OCI-LY7 (cell line): ENCODE results near the gene HERC3. TPM values are rescaled to one million over a fixed set of nuclear protein-coding genes. Genes with fewer than 3 reads are reported as not detected.

Experiments used
- BruUV-seq: library from RNA; stranded (reverse); fragments of 400-500 nt; replicated peaks from 2 replicates; lab custom pipeline; 2021; lab: Mats Ljungman, UMichigan
- CTCF ChIA-PET: fragments of 300-600 bp; sonication (Branson Sonifier 250); formaldehyde crosslinking; loops from one replicate; lab custom pipeline; 2022; ENCODE audit warnings: antibody characterized with exemption; ENCODE audit not compliant: unreplicated experiment; lab: Charles Lee
- POLR2A ChIA-PET: fragments of 300-600 bp; sonication (Branson Sonifier 250); formaldehyde crosslinking; loops from one replicate; lab custom pipeline; 2022; ENCODE audit warnings: antibody characterized with exemption; lab: Charles Lee
- DNase-seq: peaks from one replicate; pipeline ENCODE4 v3.0.0-alpha.2; 2015; ENCODE audit warnings: low spot score
- H2AFZ ChIP-seq: fragments of 200-600 bp; sonication (generic), shearing (Covaris generic); 2 replicates; pipeline ENCODE4 v1.6.1; 2014; ENCODE audit warnings: mild to moderate bottlenecking, antibody characterized with exemption, low read length, moderate library complexity
- H3K27ac ChIP-seq: fragments of 200-600 bp; sonication (generic); 2 replicates; pipeline ENCODE4 v1.5.1; 2014; ENCODE audit warnings: mixed run types, low read depth, mild to moderate bottlenecking, moderate library complexity, low read length, inconsistent platforms; ENCODE audit not compliant: poor library complexity, severe bottlenecking
- H3K36me3 ChIP-seq: fragments of 200-600 bp; sonication (generic); 2 replicates; pipeline ENCODE4 v1.6.1; 2014; ENCODE audit warnings: mild to moderate bottlenecking, antibody characterized with exemption, low read length, moderate library complexity, mixed read lengths; ENCODE audit not compliant: insufficient read depth
- H3K4me1 ChIP-seq: fragments of 200-600 bp; sonication (generic); 2 replicates; pipeline ENCODE4 v1.5.1; 2014; ENCODE audit warnings: mild to moderate bottlenecking, low read length; ENCODE audit not compliant: insufficient read depth, poor library complexity, severe bottlenecking
- H3K4me2 ChIP-seq: fragments of 200-600 bp; sonication (generic); 2 replicates; pipeline ENCODE4 v1.6.1; 2014; ENCODE audit warnings: mild to moderate bottlenecking, low read length
- H3K4me3 ChIP-seq: fragments of 200-600 bp; sonication (generic); 2 replicates; pipeline ENCODE4 v1.5.1; 2014; ENCODE audit warnings: mild to moderate bottlenecking, low read depth, low read length; ENCODE audit not compliant: poor library complexity, severe bottlenecking
- H3K79me2 ChIP-seq: fragments of 200-600 bp; sonication (generic); 2 replicates; pipeline ENCODE4 v1.6.1; 2016; ENCODE audit warnings: low read depth, mild to moderate bottlenecking, low read length, moderate library complexity, mixed read lengths; ENCODE audit not compliant: insufficient read depth
- H3K9me2 ChIP-seq: fragments of 200-600 bp; sonication (generic); 2 replicates; pipeline ENCODE4 v1.6.1; 2016; ENCODE audit warnings: mild to moderate bottlenecking, low read length, mixed read lengths; ENCODE audit not compliant: insufficient read depth
- H3K9me3 ChIP-seq: fragments of 200-600 bp; sonication (generic); 2 replicates; pipeline ENCODE4 v1.6.1; 2014; ENCODE audit warnings: mild to moderate bottlenecking, mixed run types, low read length, mixed read lengths
- H4K20me1 ChIP-seq: fragments of 200-600 bp; sonication (generic); 2 replicates; pipeline ENCODE4 v1.6.1; 2014; ENCODE audit warnings: mild to moderate bottlenecking, antibody characterized with exemption, low read length, moderate library complexity, mixed read lengths; ENCODE audit not compliant: insufficient read depth
- CTCF ChIP-seq: fragments of 200-600 bp; sonication (generic); conservative IDR thresholded peaks from 2 replicates; pipeline ENCODE4 v1.5.1; 2014; ENCODE audit warnings: mild to moderate bottlenecking, antibody characterized with exemption, low read length, moderate library complexity, mixed read lengths
- EZH2phosphoT487 ChIP-seq: fragments of 200-600 bp; sonication (generic); IDR thresholded peaks from 2 replicates; pipeline ENCODE4 v1.6.1; 2018; ENCODE audit warnings: low read depth, borderline replicate concordance, mild to moderate bottlenecking, mixed run types, antibody characterized with exemption, low read length, moderate library complexity, mixed read lengths
- intact Hi-C: fragments of 100-400 bp; cut with micrococcal nuclease; formaldehyde crosslinking; loops from one replicate; pipeline ENCODE4 v1.10.0; 2022; ENCODE audit not compliant: unreplicated experiment
- total RNA-seq, 2 experiments: library from RNA; depleted of rRNA in 1 of 2; stranded (reverse); fragments of >200 nt in 1 of 2; shearing (Covaris generic) in 1 of 2; gene quantifications; 2 replicates each; pipeline ENCODE4 v1.2.3, GENCODE V29; 2014 to 2022

The HERC3 gene
- total RNA-seq, 2 experiments from 2014 or later, result 9.2 to 22.9 TPM

- Histone ChIP-seq H3K4me3 (no peak overlapping the region), H3K36me3 (no peaks in the 10 kb centered on the region), H3K9me3 (no peaks in the 10 kb centered on the region), H4K20me1 (no peaks in the 10 kb centered on the region), H3K4me2 (no peak overlapping the region), H2AFZ (no peak overlapping the region), H3K27ac (no peak overlapping the region), H3K79me2 (no peaks in the 10 kb centered on the region), H3K9me2 (no peaks in the 10 kb centered on the region), H3K4me1 (no peaks in the 10 kb centered on the region)
- intact Hi-C loops, result no loop called here
- no peak for DNase-seq
- CTCF ChIA-PET, result no interaction called here
- TF ChIP-seq EZH2phosphoT487 (no peak), CTCF (no peak)
- no TSS peak for BruUV-seq
- POLR2A ChIA-PET, result interaction anchor here (0.6 to 1.3 kb wide), 3 partner anchors 9 to 1274 kb away, joined by 3 to 4 read pairs (median 3); no protein-coding TSS in a partner anchor
These were observed 8.0 kb downstream of the HERC3 start for GRCh38 chr4:88600176-88600838.

GRCh38 chr4:88604978-88605678 is 12.8 kb downstream of the HERC3 start:
- DNase-seq, result no peak
- H3K9me2 ChIP-seq, result no peaks in the 10 kb centered on the region
- H3K4me1 ChIP-seq, result no peaks in the 10 kb centered on the region
- ChIA-PET POLR2A (no interaction called here), CTCF (no interaction called here)
- H3K36me3 ChIP-seq, result peaks cover 32% of the 10 kb centered on the region
- no peak overlapping the region for H3K4me2 ChIP-seq
- TF ChIP-seq CTCF (no peak), EZH2phosphoT487 (no peak)
- no peaks in the 10 kb centered on the region for H3K9me3 ChIP-seq
- intact Hi-C loops, result no loop called here
- H3K4me3 ChIP-seq, result no peak overlapping the region
- no peak overlapping the region for H3K27ac ChIP-seq
- no TSS peak for BruUV-seq
- H4K20me1 ChIP-seq, result no peaks in the 10 kb centered on the region
- no peaks in the 10 kb centered on the region for H3K79me2 ChIP-seq
- no peak overlapping the region for H2AFZ ChIP-seq

GRCh38 chr4:88605736-88606135 is 13.5 kb downstream of the HERC3 start:
- intact Hi-C loops, result no loop called here
- no TSS peak for BruUV-seq
- H2AFZ ChIP-seq, result no peak overlapping the region
- H3K9me2 ChIP-seq, result no peaks in the 10 kb centered on the region
- peak; percentile 2 for DNase-seq
- no peak overlapping the region for H3K27ac ChIP-seq
- no peaks in the 10 kb centered on the region for H3K4me1 ChIP-seq
- no peak overlapping the region for H3K4me3 ChIP-seq
- H3K36me3 ChIP-seq, result peaks cover 32% of the 10 kb centered on the region
- ChIA-PET CTCF (no interaction called here), POLR2A (no interaction called here)
- no peaks in the 10 kb centered on the region for H4K20me1 ChIP-seq
- H3K9me3 ChIP-seq, result no peaks in the 10 kb centered on the region
- no peaks in the 10 kb centered on the region for H3K79me2 ChIP-seq
- H3K4me2 ChIP-seq, result no peak overlapping the region
- TF ChIP-seq EZH2phosphoT487, result no peak
- no peak for TF ChIP-seq CTCF
